ENCODE data around the gene UBE2G1. TPM values are rescaled to one million over a fixed set of nuclear protein-coding genes. Genes with fewer than 3 reads are reported as not detected.

Gene UBE2G1
- total and polyA plus RNA-seq, 10 of the 15 experiments (the other 5 are each of a cell fraction or from before 2014, with no cell fraction given), result 24.4 to 139 (median 77.4) TPM

DNA sequence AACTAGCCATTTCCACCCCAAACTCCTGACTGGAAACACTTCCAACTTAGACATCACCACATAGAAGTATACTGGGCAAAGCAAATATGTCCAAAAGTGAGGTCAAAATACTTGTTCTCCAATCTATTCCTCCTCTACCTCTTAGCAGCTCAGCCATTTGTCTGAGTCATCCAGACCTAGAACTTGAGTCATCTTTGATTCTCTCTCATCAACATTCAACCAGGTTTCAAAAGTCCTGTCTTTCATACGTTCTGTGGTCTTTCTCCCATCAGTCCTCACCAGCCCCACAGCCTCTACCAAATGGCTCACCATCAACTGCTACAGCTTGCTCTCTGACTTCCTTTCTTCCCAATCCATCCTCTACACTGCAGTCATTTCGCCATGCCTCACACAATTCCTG, 109.5 kb downstream of the UBE2G1 start:
- no peaks in the 10 kb centered on the region; the same call in none of the 2 replicates for H4K20me1 ChIP-seq (ENCODE audit: control insufficient read depth, insufficient read depth)
- H3K4me2 ChIP-seq (ENCODE audit: control insufficient read depth, insufficient read depth), result no peak overlapping the region
- ATAC-seq, result 0 out of 3 replicates have a peak, but pooled peaks have one; percentile 17
- no peak overlapping the region for H3K27ac ChIP-seq (ENCODE audit: control insufficient read depth, insufficient read depth)
- BruUV-seq (replicated peaks), result no TSS peak
- CTCF ChIA-PET, result interaction anchor here (0.9 to 1.0 kb wide), 3 partner anchors 37 to 149 kb away, joined by 3 read pairs; no protein-coding TSS in a partner anchor
- peaks cover 60% of the 10 kb centered on the region for H3K79me2 ChIP-seq (ENCODE audit: control insufficient read depth, insufficient read depth, low read length)
- DNase-seq (ENCODE audit: low read depth, low spot score), result no peak
- RAD21 ChIA-PET (ENCODE audit: unreplicated experiment), result interaction anchor here (0.6 kb wide), 1 partner anchor 54 kb away, joined by 3 read pairs; no protein-coding TSS in a partner anchor
- FAIRE-seq, result no peak
- 0 out of 2 replicates have a peak, but pooled peaks cover 3% of the 10 kb centered on the region for H3K4me1 ChIP-seq (ENCODE audit: control insufficient read depth, insufficient read depth, low read length)
- POLR2A ChIA-PET, result interaction anchor here (1.1 kb wide), 1 partner anchor 10 kb away, joined by 3 read pairs; no protein-coding TSS in a partner anchor
- no peak for TF ChIP-seq MYC (IDR thresholded peaks at IDR 0.05; ENCODE audit: insufficient read depth, insufficient read length, insufficient replicate concordance, low read length, severe bottlenecking)
- no peak for TF ChIP-seq HCFC1 (IDR thresholded peaks at IDR 0.05; ENCODE audit: low read length)
- TF ChIP-seq DPF2 (IDR thresholded peaks at IDR 0.05), result no peak
- no peak for TF ChIP-seq SREBF1 (IDR thresholded peaks at IDR 0.05; ENCODE audit: low read length)
- TF ChIP-seq, protein P1, sequence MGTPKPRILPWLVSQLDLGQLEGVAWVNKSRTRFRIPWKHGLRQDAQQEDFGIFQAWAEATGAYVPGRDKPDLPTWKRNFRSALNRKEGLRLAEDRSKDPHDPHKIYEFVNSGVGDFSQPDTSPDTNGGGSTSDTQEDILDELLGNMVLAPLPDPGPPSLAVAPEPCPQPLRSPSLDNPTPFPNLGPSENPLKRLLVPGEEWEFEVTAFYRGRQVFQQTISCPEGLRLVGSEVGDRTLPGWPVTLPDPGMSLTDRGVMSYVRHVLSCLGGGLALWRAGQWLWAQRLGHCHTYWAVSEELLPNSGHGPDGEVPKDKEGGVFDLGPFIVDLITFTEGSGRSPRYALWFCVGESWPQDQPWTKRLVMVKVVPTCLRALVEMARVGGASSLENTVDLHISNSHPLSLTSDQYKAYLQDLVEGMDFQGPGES (IDR thresholded peaks at IDR 0.05), result no peak
- TF ChIP-seq KDM1A (IDR thresholded peaks at IDR 0.05; ENCODE audit: borderline replicate concordance), result no peak
- TF ChIP-seq TCF12 (IDR thresholded peaks at IDR 0.05; ENCODE audit: low read depth, low read length), result no peak
- TF ChIP-seq RAD21 (IDR thresholded peaks at IDR 0.05; ENCODE audit: insufficient read depth, low read depth, low read length), result no peak
- no peak for TF ChIP-seq ZNF274 (IDR thresholded peaks at IDR 0.05; ENCODE audit: insufficient read depth, insufficient read length)
- TF ChIP-seq, protein P2, sequence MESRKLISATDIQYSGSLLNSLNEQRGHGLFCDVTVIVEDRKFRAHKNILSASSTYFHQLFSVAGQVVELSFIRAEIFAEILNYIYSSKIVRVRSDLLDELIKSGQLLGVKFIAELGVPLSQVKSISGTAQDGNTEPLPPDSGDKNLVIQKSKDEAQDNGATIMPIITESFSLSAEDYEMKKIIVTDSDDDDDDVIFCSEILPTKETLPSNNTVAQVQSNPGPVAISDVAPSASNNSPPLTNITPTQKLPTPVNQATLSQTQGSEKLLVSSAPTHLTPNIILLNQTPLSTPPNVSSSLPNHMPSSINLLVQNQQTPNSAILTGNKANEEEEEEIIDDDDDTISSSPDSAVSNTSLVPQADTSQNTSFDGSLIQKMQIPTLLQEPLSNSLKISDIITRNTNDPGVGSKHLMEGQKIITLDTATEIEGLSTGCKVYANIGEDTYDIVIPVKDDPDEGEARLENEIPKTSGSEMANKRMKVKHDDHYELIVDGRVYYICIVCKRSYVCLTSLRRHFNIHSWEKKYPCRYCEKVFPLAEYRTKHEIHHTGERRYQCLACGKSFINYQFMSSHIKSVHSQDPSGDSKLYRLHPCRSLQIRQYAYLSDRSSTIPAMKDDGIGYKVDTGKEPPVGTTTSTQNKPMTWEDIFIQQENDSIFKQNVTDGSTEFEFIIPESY (IDR thresholded peaks at IDR 0.05), result no peak
- no peak for TF ChIP-seq ESRRA (IDR thresholded peaks at IDR 0.05; ENCODE audit: low read length)
- TF ChIP-seq SRF (IDR thresholded peaks at IDR 0.05; ENCODE audit: low read depth in 2 of 2, low read length in 2 of 2), result no peak
- TF ChIP-seq, protein P3, sequence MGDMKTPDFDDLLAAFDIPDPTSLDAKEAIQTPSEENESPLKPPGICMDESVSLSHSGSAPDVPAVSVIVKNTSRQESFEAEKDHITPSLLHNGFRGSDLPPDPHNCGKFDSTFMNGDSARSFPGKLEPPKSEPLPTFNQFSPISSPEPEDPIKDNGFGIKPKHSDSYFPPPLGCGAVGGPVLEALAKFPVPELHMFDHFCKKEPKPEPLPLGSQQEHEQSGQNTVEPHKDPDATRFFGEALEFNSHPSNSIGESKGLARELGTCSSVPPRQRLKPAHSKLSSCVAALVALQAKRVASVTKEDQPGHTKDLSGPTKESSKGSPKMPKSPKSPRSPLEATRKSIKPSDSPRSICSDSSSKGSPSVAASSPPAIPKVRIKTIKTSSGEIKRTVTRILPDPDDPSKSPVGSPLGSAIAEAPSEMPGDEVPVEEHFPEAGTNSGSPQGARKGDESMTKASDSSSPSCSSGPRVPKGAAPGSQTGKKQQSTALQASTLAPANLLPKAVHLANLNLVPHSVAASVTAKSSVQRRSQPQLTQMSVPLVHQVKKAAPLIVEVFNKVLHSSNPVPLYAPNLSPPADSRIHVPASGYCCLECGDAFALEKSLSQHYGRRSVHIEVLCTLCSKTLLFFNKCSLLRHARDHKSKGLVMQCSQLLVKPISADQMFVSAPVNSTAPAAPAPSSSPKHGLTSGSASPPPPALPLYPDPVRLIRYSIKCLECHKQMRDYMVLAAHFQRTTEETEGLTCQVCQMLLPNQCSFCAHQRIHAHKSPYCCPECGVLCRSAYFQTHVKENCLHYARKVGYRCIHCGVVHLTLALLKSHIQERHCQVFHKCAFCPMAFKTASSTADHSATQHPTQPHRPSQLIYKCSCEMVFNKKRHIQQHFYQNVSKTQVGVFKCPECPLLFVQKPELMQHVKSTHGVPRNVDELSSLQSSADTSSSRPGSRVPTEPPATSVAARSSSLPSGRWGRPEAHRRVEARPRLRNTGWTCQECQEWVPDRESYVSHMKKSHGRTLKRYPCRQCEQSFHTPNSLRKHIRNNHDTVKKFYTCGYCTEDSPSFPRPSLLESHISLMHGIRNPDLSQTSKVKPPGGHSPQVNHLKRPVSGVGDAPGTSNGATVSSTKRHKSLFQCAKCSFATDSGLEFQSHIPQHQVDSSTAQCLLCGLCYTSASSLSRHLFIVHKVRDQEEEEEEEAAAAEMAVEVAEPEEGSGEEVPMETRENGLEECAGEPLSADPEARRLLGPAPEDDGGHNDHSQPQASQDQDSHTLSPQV (IDR thresholded peaks at IDR 0.05), result no peak
- TF ChIP-seq TCF7 (IDR thresholded peaks at IDR 0.05; ENCODE audit: borderline replicate concordance), result no peak
- TF ChIP-seq MEF2A (IDR thresholded peaks at IDR 0.05; ENCODE audit: insufficient read depth, low read depth, low read length), result no peak
- H3K9ac ChIP-seq (ENCODE audit: control insufficient read depth, insufficient read depth, low read length), result no peak overlapping the region
- SMC1A ChIA-PET (ENCODE audit: uncharacterized antibody, unreplicated experiment), result interaction anchor here (0.7 to 1.5 kb wide), 4 partner anchors 12 to 137 kb away, joined by 3 to 4 read pairs (median 3); no protein-coding TSS in a partner anchor
- no peaks in the 10 kb centered on the region for H3K27me3 ChIP-seq (replicated peaks in 1 of 2; ENCODE audit: control insufficient read depth in 2 of 2, insufficient read depth in 2 of 2, low read length in 1 of 2)
- H3K9me3 ChIP-seq (replicated peaks; ENCODE audit: control insufficient read depth, insufficient read depth, low read length), result peaks cover 11% of the 10 kb centered on the region; the same call in 2 of the 3 replicates
- WGBS (ENCODE audit: insufficient coverage, insufficient replicate concordance, low lambda C conversion rate, missing lambda C conversion rate), result 72% methylated on average over 2 of the region's 2 CpGs
- no peak overlapping the region for H3K4me3 ChIP-seq
- H2AFZ ChIP-seq (ENCODE audit: control insufficient read depth, low read depth, low read length), result no peak overlapping the region
- peaks cover 0 to 11% of the 10 kb centered on the region in 2 experiments; a peak in 3 of 4 replicates for H3K36me3 ChIP-seq (ENCODE audit: control insufficient read depth in 2 of 2, insufficient read depth in 2 of 2, low read length in 1 of 2)
- in situ Hi-C loops (cut with MboI), result no loop called here
- intact Hi-C loops (cut with micrococcal nuclease; ENCODE audit: unreplicated experiment), result no loop called here
